Ovary (tissue), 9 donors: Measurements from ENCODE around the gene ALLC. TPM values are rescaled to one million over a fixed set of nuclear protein-coding genes. Genes with fewer than 3 reads are reported as not detected.

Experiments
- DNase-seq, 5 donors: peaks; one replicate each; pipeline ENCODE4 v3.0.0-alpha.2; 2019 to 2020
- H3K27ac ChIP-seq, 2 donors: fragments of 200-600 bp; one replicate each; pipeline versions ENCODE4 v1.5.1 to v1.8.0; 2019 to 2022
- H3K27me3 ChIP-seq: fragments of 200-600 bp; one replicate; pipeline ENCODE4 v1.8.0; 2022
- H3K36me3 ChIP-seq: fragments of 200-600 bp; sonication (generic); one replicate; pipeline ENCODE4 v1.5.1; 2019
- H3K4me1 ChIP-seq: one replicate; pipeline ENCODE4 v1.8.1; 2013; ENCODE audit warnings: mild to moderate bottlenecking, moderate library complexity; ENCODE audit not compliant: insufficient read depth
- H3K4me3 ChIP-seq: fragments of 200-600 bp; sonication (generic); one replicate; pipeline ENCODE4 v1.5.1; 2017
- H3K9me3 ChIP-seq, 2 donors: fragments of 200-600 bp in 1 of 2; sonication (generic) in 1 of 2; one replicate each; pipeline versions ENCODE4 v1.5.1 to v1.8.1; 2013 to 2019; ENCODE audit warnings: mild to moderate bottlenecking in 1 of 2, moderate library complexity in 1 of 2
- EP300 ChIP-seq: sonication (generic); formaldehyde crosslinking; IDR thresholded peaks from one replicate; pipeline ENCODE4 v1.6.1; 2017; ENCODE audit warnings: antibody characterized with exemption
- POLR2A ChIP-seq: fragments of 450-650 bp; IDR thresholded peaks from one replicate; pipeline ENCODE4 v1.6.1; 2017; ENCODE audit warnings: antibody characterized with exemption, mild to moderate bottlenecking, moderate library complexity
- WGBS, 3 donors: extraction: QIAGEN DNeasy Blood & Tissue Kit in 1 of 3; methylation state at CpG; one replicate each; pipeline versions ENCODE4 v1.1.5 to v1.1.7; 2013 to 2017; 5-methylcytosine and 5-hydroxymethylcytosine counted together
- intact Hi-C, 4 donors: fragments of 100-400 bp; cut with DNase I; formaldehyde crosslinking; loops; one replicate each; pipeline versions ENCODE4 v1.11.0 to v1.15.1; 2022 to 2023
- polyA plus RNA-seq, 2 donors: library from polyadenylated mRNA; stranded (reverse); fragments of 200-250 nt in 1 of 2; fragments of 350-450 nt in 1 of 2; fragmentation: Illumina TruSeq in 1 of 2; extraction: RNeasy Lipid Tissue Mini Kit (QIAGEN cat#74804) in 1 of 2; gene quantifications; one replicate each; pipeline ENCODE4 v1.2.3, GENCODE V29; 2013 to 2014
- total RNA-seq, 7 donors: library from RNA; depleted of rRNA in 2 of 7; stranded (reverse); fragments of >200 nt in 2 of 7; fragmentation: NEBNext Ultra II Directional in 3 of 7; extraction: Animal tissue kit (Norgen Biotek cat#: 25700) in 3 of 7; gene quantifications; one replicate each; pipeline versions ENCODE4 v1.1.0 to v1.2.4, GENCODE V29; 2016 to 2023
- TF ChIP-seq, protein P1 (sequence below), 3 donors: fragments of 450-650 bp in 2 of 3; fragments of 200-600 bp in 1 of 3; IDR thresholded peaks; one replicate each; pipeline versions ENCODE4 v1.5.1 to v1.8.0; 2016 to 2022; ENCODE audit warnings: antibody characterized with exemption in 3 of 3, mild to moderate bottlenecking in 1 of 3
- donor health status: DM: no; HTN: no; CAD: no; lungs with moderate emphysema.
- donor health status: DM: no; HTN: no; CAD: no.
- donor health status: Bipolar disorder and iron deficiency.
- donor health status: DM: yes; HTN: yes; CAD: no.
- donor health status: DM: no; HTN: no; CAD: no.
- donor health status: DM: yes; HTN: yes; CAD: no.

Gene ALLC
- total and polyA plus RNA-seq, 9 donors = 0.20 to 1.2 (median 0.76) TPM; not detected in 5

DNA sequence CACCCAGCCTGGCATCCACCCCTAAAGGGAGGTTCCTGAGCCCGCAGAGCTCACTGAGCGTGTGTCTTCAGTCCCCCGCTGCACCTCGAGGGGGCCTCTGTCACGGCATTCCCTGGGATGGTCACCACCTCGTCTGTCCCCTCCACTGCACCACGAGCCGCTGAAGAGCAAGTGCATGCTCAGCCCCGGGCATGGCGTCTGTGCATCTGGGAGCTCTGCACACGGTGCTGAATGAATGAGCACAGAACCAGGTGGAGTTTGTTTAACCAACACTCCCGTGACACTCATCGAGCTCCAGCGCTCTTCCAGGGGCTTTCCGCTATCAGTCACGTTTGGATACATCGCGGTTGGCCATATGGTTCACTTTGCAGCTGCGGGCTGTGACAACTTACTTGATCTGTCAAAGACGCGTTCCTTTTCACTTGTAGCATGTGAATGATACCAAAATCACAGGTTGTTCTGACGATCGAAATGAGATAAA lies 9.2 kb downstream of the ALLC start:
- H3K4me1 ChIP-seq = no peaks in the 10 kb centered on the region
- intact Hi-C loops = no loop called here
- WGBS, 3 donors = 72 to 80% (median 78%) methylated on average over 23 of the region's 23 CpGs
- H3K9me3 ChIP-seq = no peaks in the 10 kb centered on the region
- no peak overlapping the region for H3K4me3 ChIP-seq
- DNase-seq = no peak
- no peaks in the 10 kb centered on the region for H3K27me3 ChIP-seq
- no peak overlapping the region for H3K27ac ChIP-seq
- TF ChIP-seq POLR2A (no peak), EP300 (no peak)
- TF ChIP-seq, protein P1, sequence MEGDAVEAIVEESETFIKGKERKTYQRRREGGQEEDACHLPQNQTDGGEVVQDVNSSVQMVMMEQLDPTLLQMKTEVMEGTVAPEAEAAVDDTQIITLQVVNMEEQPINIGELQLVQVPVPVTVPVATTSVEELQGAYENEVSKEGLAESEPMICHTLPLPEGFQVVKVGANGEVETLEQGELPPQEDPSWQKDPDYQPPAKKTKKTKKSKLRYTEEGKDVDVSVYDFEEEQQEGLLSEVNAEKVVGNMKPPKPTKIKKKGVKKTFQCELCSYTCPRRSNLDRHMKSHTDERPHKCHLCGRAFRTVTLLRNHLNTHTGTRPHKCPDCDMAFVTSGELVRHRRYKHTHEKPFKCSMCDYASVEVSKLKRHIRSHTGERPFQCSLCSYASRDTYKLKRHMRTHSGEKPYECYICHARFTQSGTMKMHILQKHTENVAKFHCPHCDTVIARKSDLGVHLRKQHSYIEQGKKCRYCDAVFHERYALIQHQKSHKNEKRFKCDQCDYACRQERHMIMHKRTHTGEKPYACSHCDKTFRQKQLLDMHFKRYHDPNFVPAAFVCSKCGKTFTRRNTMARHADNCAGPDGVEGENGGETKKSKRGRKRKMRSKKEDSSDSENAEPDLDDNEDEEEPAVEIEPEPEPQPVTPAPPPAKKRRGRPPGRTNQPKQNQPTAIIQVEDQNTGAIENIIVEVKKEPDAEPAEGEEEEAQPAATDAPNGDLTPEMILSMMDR (IDR thresholded peaks at IDR 0.05) = no peak
- H3K36me3 ChIP-seq = no peaks in the 10 kb centered on the region

DNA sequence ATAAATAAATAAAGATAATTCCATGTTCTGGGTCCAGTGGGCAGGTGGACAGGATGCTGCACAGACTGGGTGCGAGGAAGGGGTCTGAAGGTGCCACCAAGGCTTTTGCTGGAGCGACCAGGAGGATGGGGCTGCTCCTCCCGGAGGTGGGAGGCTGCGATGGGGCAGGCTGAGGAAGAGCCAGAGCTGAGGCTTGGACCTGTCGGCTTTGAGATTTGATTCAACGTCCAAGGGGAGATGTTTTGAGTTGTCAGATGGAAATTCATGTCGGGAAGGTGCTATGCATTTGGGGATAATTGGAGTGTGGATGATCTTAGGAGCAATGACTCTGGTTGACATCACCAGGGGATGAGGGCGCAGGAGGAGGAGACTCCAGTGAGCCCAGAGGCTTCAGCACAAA lies 11.7 kb downstream of the ALLC start:
- Histone ChIP-seq H3K27ac (no peak overlapping the region), H3K27me3 (no peaks in the 10 kb centered on the region), H3K4me3 (no peak overlapping the region), H3K36me3 (no peaks in the 10 kb centered on the region), H3K9me3 (no peaks in the 10 kb centered on the region), H3K4me1 (no peaks in the 10 kb centered on the region)
- intact Hi-C loops = no loop called here
- no peak for TF ChIP-seq EP300
- no peak for TF ChIP-seq POLR2A
- TF ChIP-seq, protein P1 (IDR thresholded peaks at IDR 0.05) = no peak
- no peak for DNase-seq
- WGBS, 3 donors = 82 to 93% (median 88%) methylated on average over 8 of the region's 8 CpGs

DNA sequence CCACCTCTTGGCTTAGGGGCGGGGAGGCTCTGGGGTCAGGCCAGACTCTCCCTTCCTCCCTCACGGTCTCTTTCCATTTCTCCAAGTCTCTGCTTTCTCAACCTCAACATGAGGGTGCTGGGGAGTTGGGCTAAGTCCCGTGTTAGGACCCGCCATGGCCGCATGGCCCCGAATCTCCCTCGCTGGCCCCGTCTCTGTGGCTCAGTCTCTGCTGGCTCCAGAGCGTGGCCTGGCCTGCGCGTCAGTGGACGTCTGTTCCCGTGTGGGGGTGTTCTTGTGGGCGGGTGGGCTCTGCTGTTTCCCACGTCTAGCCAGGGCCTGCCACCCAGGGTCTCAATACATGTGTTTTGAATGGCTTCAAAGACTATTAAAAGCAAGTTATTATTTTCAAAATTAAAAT lies 12.4 kb downstream of the ALLC start:
- Histone ChIP-seq H3K27ac (no peak overlapping the region), H3K27me3 (no peaks in the 10 kb centered on the region), H3K36me3 (no peaks in the 10 kb centered on the region), H3K9me3 (no peaks in the 10 kb centered on the region), H3K4me1 (no peaks in the 10 kb centered on the region), H3K4me3 (no peak overlapping the region)
- TF ChIP-seq, protein P1 (IDR thresholded peaks at IDR 0.05) = no peak
- TF ChIP-seq POLR2A (no peak), EP300 (no peak)
- DNase-seq = no peak
- WGBS, 3 donors = 85 to 86% (median 86%) methylated on average over 15 of the region's 15 CpGs
- intact Hi-C loops = no loop called here

DNA sequence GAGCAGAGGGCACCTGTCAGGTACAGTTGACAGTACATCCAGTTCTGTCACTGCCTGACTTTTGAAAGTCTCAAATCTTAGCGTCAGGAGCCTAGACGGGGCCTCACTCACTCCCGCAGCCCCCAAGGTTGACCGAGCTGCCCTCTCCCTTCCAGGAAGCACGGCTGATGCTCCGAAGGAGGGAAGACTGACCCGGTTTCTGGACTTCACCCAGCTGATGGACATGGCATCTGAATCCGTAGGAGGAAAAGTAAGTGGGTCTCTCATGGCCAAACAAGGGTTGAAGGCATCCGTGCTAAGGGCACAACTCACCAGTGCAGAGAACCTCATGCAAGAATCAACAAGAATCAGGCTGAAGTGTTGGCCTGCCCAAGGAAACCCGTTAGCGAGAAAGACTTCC lies 12.9 kb downstream of the ALLC start:
- intact Hi-C loops = no loop called here
- no peaks in the 10 kb centered on the region for H3K4me1 ChIP-seq
- no peak overlapping the region for H3K27ac ChIP-seq
- no peak overlapping the region for H3K4me3 ChIP-seq
- H3K9me3 ChIP-seq = no peaks in the 10 kb centered on the region
- H3K36me3 ChIP-seq = no peaks in the 10 kb centered on the region
- whole genome bisulfite sequencing, 3 donors = 82 to 87% (median 85%) methylated on average over 11 of the region's 11 CpGs
- no peaks in the 10 kb centered on the region for H3K27me3 ChIP-seq
- DNase-seq = no peak
- TF ChIP-seq EP300 (no peak), POLR2A (no peak)
- TF ChIP-seq, protein P1 (IDR thresholded peaks at IDR 0.05) = no peak
